NCI-H2227 (cell line): ENCODE measurements around the gene TCN1.

Source experiments
- DNase-seq: peaks from one replicate; lab custom pipeline; 2025; ENCODE audit not compliant: unreplicated experiment; lab: John Stamatoyannopoulos, UW

TCN1 gene

DNA sequence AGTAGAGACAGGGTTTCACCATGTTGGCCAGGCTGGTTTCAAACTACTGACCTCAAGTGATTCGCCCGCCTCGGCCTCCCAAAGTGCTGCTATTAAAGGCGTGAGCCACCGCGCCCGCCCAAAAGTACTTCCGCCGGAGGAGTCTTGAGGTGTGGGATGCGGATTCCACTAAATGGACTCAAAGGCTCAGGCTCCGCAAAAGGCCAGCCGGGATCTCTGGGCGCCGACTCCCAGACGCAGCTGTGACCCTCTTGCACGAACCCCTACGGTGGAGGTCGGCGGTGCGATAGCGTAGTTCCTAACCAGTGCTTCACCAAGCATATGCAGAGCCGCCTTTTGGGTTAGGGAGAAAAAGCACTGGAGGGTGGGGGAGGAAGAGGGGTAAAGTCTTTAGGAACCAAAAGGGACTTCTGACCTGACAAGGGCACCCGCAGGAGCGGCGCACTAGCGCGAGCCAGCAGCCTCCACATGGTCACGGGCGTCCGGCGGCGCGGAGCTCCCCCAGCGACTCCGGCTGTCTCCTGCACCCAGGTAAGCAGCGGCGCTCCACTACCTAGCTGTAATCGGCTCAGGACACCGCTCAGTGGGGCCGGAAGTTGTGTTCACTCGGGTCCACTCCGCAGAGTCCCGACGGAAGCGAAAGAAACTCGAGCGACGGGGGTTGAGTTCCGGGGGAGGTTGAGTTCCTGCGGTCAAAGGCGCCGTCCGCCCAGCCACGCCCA lies 55.9 kb downstream of the TCN1 start, which contains the start of gene MRPL16:
Gene MRPL16, minus strand, starts transcription at position 590 of the 722 bp plus-strand sequence. Its CDS starts 120 bp downstream, at position 470.
- DNase-seq, result peak; percentile 94

DNA sequence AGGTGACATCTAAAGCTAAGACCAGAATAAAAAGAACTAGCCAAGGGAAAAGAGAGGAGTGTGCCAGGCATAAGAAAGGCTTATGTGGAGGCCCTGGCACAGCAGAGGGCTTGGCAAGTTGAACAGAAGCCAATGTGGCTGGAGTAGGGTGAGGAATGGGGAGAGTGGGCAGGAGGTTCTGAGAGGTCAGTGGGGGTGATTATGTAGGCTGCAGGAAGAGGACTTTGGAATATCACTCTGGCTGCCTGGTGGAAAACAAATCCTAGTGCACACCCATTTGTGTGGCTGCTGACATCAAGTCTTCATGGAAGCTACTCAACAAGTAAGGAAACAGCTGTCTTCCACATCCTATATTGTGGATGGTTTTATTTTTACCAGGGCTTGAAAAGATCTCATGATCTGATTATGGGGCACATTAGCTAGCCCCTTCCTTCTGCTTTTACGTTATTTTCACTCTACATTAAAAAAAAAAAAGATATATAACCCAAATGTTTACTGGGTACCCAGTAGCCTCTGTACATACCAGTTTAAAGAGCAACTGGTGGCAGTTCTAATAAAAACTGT lies 59.2 kb downstream of the TCN1 start:
- DNase-seq, result no peak

DNA sequence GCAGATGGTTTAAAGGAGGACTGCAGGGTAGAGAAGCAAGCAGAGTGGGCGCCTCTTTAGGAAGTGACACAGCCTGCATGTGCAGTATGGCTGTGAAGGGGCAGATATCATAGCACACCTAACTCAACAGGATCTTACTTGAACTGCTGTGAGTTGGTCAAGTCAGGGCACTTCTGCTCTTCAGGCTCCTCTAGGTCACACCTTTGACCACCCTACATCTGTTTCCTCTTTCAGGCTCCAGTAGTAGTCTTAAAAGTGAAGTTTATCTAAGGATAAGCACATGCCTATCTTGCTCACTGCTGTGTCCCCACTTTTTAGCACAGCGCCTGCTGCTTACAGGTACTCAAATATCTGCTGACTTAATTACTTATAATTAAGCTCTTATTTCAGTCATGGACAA lies 62.2 kb downstream of the TCN1 start:
- DNase-seq, result no peak
